Measurements from ENCODE around the gene LIN9. TPM values are rescaled to one million over a fixed set of nuclear protein-coding genes. Genes with fewer than 3 reads are reported as not detected.
"Not testable (repeated sequence)": the region's sequence is repeated elsewhere in the genome, so short reads cannot be mapped to it uniquely, and the experiment has no call there.

LIN9 gene
- total and polyA plus RNA-seq, 10 donors = 1.8 to 6.3 (median 3.1) TPM

- H3K27me3 ChIP-seq (replicated peaks in 1 of 7) = no peaks in the 10 kb centered on the region
- intact Hi-C loops (cut with DNase I; ENCODE audit: low total_unique reads) = no loop called here
- no peaks in the 10 kb centered on the region for H3K9me3 ChIP-seq
- no peak overlapping the region for H3K27ac ChIP-seq
- TF ChIP-seq POLR2A (IDR thresholded peaks at IDR 0.05) (no peak), CTCF (IDR thresholded peaks at IDR 0.05 in 8 of 11, conservative IDR thresholded peaks at IDR 0.05 in 3 of 11) (no peak)
- H3K36me3 ChIP-seq = peaks cover 0 to 21% (median 0%) of the 10 kb centered on the region in 6 donors
- H3K4me3 ChIP-seq = no peak overlapping the region
- no peak for DNase-seq
- H3K4me1 ChIP-seq = peaks cover 0 to 8% (median 0%) of the 10 kb centered on the region in 6 donors
- WGBS, 5 donors = 95 to 97% (median 97%) methylated on average over 8 of the region's 8 CpGs
Observed at GRCh38 chr1:226277897-226278296, 31.1 kb downstream of the LIN9 start.

- peaks cover 0 to 8% (median 0%) of the 10 kb centered on the region in 6 donors for H3K4me1 ChIP-seq
- intact Hi-C loops (cut with DNase I; ENCODE audit: low total_unique reads) = no loop called here
- TF ChIP-seq CTCF (IDR thresholded peaks at IDR 0.05 in 8 of 11, conservative IDR thresholded peaks at IDR 0.05 in 3 of 11) = no peak
- no peak for TF ChIP-seq POLR2AphosphoS5 (IDR thresholded peaks at IDR 0.05)
- no peak for TF ChIP-seq POLR2A (IDR thresholded peaks at IDR 0.05)
Observed at GRCh38 chr1:226276987-226277386, 32.0 kb downstream of the LIN9 start.

GRCh38 chr1:226276077-226276682 is 32.8 kb downstream of the LIN9 start:
- no peaks in the 10 kb centered on the region for H3K27me3 ChIP-seq (replicated peaks in 1 of 7)
- intact Hi-C loops (cut with DNase I; ENCODE audit: low total_unique reads) = no loop called here
- DNase-seq = no peak
- peaks cover 0 to 8% (median 0%) of the 10 kb centered on the region in 6 donors for H3K4me1 ChIP-seq
- no peak overlapping the region for H3K27ac ChIP-seq
- H3K4me3 ChIP-seq = no peak overlapping the region
- no peaks in the 10 kb centered on the region for H3K9me3 ChIP-seq
- TF ChIP-seq POLR2A (IDR thresholded peaks at IDR 0.05) (no peak), CTCF (IDR thresholded peaks at IDR 0.05 in 8 of 11, conservative IDR thresholded peaks at IDR 0.05 in 3 of 11) (no peak), POLR2AphosphoS5 (IDR thresholded peaks at IDR 0.05) (no peak)
- peaks cover 0 to 21% (median 0%) of the 10 kb centered on the region in 6 donors for H3K36me3 ChIP-seq
- 94 to 97% (median 96%) methylated on average over 3 of the region's 3 CpGs for WGBS, 5 donors

More at GRCh38 chr1:226276987-226277386, 32.0 kb downstream of the LIN9 start:
- 94 to 97% (median 96%) methylated on average over 4 of the region's 4 CpGs for WGBS, 5 donors
- Histone ChIP-seq H3K9me3 (no peaks in the 10 kb centered on the region), H3K27ac (no peak overlapping the region), H3K36me3 (peaks cover 0 to 21% (median 0%) of the 10 kb centered on the region in 6 donors), H3K4me3 (no peak overlapping the region), H3K27me3 (replicated peaks in 1 of 7) (no peaks in the 10 kb centered on the region)
- no peak for DNase-seq

GRCh38 chr1:226274138-226274537 is 34.8 kb downstream of the LIN9 start:
- Histone ChIP-seq H3K4me1 (no peaks in the 10 kb centered on the region), H3K27me3 (replicated peaks in 1 of 7) (no peaks in the 10 kb centered on the region), H3K4me3 (no peak overlapping the region), H3K27ac (no peak overlapping the region), H3K9me3 (no peaks in the 10 kb centered on the region), H3K36me3 (peaks cover 0 to 21% (median 0%) of the 10 kb centered on the region in 6 donors)
- intact Hi-C loops (cut with DNase I; ENCODE audit: low total_unique reads) = no loop called here
- DNase-seq = no peak
- 85 to 93% (median 90%) methylated on average over 1 of the region's 1 CpG for WGBS, 5 donors
- TF ChIP-seq CTCF (IDR thresholded peaks at IDR 0.05 in 8 of 11, conservative IDR thresholded peaks at IDR 0.05 in 3 of 11) = no peak
- no peak for TF ChIP-seq POLR2A (IDR thresholded peaks at IDR 0.05)
- no peak for TF ChIP-seq POLR2AphosphoS5 (IDR thresholded peaks at IDR 0.05)

- WGBS, 5 donors = 78 to 89% (median 80%) methylated on average over 8 of the region's 8 CpGs
- H3K4me3 ChIP-seq; H3K27me3 ChIP-seq (replicated peaks in 1 of 7); intact Hi-C loops (cut with DNase I; ENCODE audit: low total_unique reads); H3K27ac ChIP-seq; H3K4me1 ChIP-seq; H3K9me3 ChIP-seq; DNase-seq: not testable (repeated sequence)
- peaks cover 0 to 22% (median 2%) of the 10 kb centered on the region in 6 donors for H3K36me3 ChIP-seq
Observed at GRCh38 chr1:226272233-226272902, 36.6 kb downstream of the LIN9 start.
